Mesodermal cell (in vitro differentiated cells): ENCODE results near the gene SYAP1.
"Not testable (repeated sequence)": the region's sequence is repeated elsewhere in the genome, so short reads cannot be mapped to it uniquely, and the experiment has no call there.

ENCODE experiments used
- H3K27ac ChIP-seq: 2 replicates; pipeline ENCODE4 v1.7.0; 2013; ENCODE audit warnings: mild to moderate bottlenecking, low read depth, low read length, moderate library complexity; ENCODE audit not compliant: severe bottlenecking
- H3K36me3 ChIP-seq: 2 replicates; pipeline ENCODE4 v1.7.1; 2013; ENCODE audit warnings: mild to moderate bottlenecking, low read length, moderate library complexity; ENCODE audit not compliant: control insufficient read depth, insufficient read depth
- H3K4me1 ChIP-seq: one replicate; pipeline ENCODE4 v1.7.1; 2013; ENCODE audit warnings: mild to moderate bottlenecking, low read length; ENCODE audit not compliant: insufficient read depth, control insufficient read depth, poor library complexity, severe bottlenecking
- H3K4me3 ChIP-seq: 2 replicates; pipeline ENCODE4 v1.7.0; 2013; ENCODE audit warnings: low read length, control low read depth, mild to moderate bottlenecking; ENCODE audit not compliant: insufficient read depth, poor library complexity, severe bottlenecking; ENCODE audit errors: extremely low read depth
- H3K9me3 ChIP-seq: 2 replicates; pipeline ENCODE4 v1.7.1; 2013; ENCODE audit warnings: mild to moderate bottlenecking, low read length, moderate library complexity; ENCODE audit not compliant: control insufficient read depth
- WGBS, 2 experiments: methylation state at CpG; one replicate each; pipeline ENCODE4 v1.1.5; 2013; ENCODE audit warnings: missing lambda C conversion rate in 2 of 2; ENCODE audit not compliant: insufficient coverage in 2 of 2; 5-methylcytosine and 5-hydroxymethylcytosine counted together

Gene SYAP1

GRCh38 chrX:16725072-16725471 is 5.7 kb downstream of the SYAP1 start:
- Histone ChIP-seq H3K36me3 (peaks cover 26% of the 10 kb centered on the region), H3K9me3 (no peaks in the 10 kb centered on the region), H3K27ac (no peak overlapping the region), H3K4me1 (no peaks in the 10 kb centered on the region), H3K4me3 (no peak overlapping the region)
- 94 to 100% methylated on average over 4 to 6 of the region's 7 CpGs for WGBS, 2 experiments

DNA sequence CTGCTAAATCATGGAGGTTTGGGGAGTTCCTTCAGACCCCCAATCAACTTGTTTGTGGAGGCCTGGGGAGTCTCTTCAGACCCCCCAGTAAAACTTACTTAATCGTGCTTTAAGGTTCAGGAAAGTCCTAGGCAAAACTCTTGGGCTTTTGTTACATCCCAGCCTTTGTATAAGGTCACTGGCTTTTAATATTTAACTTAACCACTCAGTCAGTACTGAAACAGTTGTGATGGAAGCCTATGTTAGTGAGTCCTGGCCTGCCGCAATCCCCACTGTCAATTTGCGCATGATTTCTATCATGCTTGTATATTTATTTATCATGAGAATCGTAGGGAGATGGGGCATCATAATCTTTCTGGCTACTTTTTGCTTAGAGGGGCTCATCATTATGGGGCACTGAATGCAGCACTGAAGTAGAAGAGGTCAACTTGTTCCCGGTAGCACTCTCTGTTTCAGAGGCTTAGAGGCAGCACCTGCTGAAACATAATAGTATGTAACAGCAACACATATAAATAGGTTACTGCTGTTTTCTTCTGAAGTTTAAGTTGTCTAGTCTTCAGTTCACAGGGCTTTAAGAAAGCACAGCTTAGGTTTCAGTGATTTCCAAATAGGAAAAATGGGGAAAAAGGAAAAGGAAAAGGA is 7.1 kb downstream of the SYAP1 start:
- no CpG with 5 or more reads among the region's 5 CpGs for WGBS, 2 experiments
- not testable (repeated sequence) for H3K4me3 ChIP-seq, H3K9me3 ChIP-seq, H3K27ac ChIP-seq, H3K4me1 ChIP-seq
- H3K36me3 ChIP-seq: peaks cover 32% of the 10 kb centered on the region

GRCh38 chrX:16727637-16728036 is 8.2 kb downstream of the SYAP1 start:
- H3K9me3 ChIP-seq: no peaks in the 10 kb centered on the region
- H3K4me3 ChIP-seq: no peak overlapping the region
- no peaks in the 10 kb centered on the region for H3K4me1 ChIP-seq
- H3K27ac ChIP-seq: no peak overlapping the region
- H3K36me3 ChIP-seq: peaks cover 31% of the 10 kb centered on the region

DNA sequence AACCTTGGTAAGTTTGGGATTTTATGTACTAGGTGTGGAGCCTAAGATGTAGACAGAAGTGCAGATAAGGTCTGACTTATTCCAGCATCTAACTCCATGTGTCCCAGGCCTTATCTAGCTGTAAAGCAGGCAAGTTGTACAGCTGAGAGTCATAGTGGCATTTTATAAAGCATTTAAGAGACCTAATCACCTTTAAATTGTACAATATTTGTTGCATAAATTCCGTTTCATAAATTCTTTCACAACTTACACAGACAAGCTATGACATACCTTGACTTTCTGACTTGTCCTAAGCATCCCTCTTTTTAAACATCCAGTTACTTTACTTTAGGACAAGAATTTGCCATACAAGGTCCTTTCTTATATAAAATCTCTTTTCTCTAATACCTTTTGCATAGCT is 11.0 kb downstream of the SYAP1 start:
- no CpG with 5 or more reads among the region's 1 CpG for WGBS, 2 experiments
- Histone ChIP-seq H3K27ac (no peak overlapping the region), H3K4me1 (no peaks in the 10 kb centered on the region), H3K36me3 (peaks cover 13% of the 10 kb centered on the region), H3K4me3 (no peak overlapping the region), H3K9me3 (no peaks in the 10 kb centered on the region)

GRCh38 chrX:16733013-16733412 is 13.6 kb downstream of the SYAP1 start:
- Histone ChIP-seq H3K36me3 (peaks cover 32% of the 10 kb centered on the region), H3K9me3 (no peaks in the 10 kb centered on the region), H3K27ac (no peak overlapping the region), H3K4me1 (no peaks in the 10 kb centered on the region), H3K4me3 (no peak overlapping the region)

GRCh38 chrX:16737024-16737423 is 17.6 kb downstream of the SYAP1 start:
- no CpG with 5 or more reads among the region's 5 CpGs for WGBS, 2 experiments
- no peak overlapping the region for H3K4me3 ChIP-seq
- H3K4me1 ChIP-seq: no peaks in the 10 kb centered on the region
- no peaks in the 10 kb centered on the region for H3K9me3 ChIP-seq
- no peak overlapping the region for H3K27ac ChIP-seq
- H3K36me3 ChIP-seq: peaks cover 39% of the 10 kb centered on the region

GRCh38 chrX:16739574-16739973 is 20.2 kb downstream of the SYAP1 start:
- peaks cover 55% of the 10 kb centered on the region for H3K36me3 ChIP-seq
- H3K9me3 ChIP-seq: no peaks in the 10 kb centered on the region
- H3K4me3 ChIP-seq: no peak overlapping the region
- 0% methylated on average over 1 of the region's 6 CpGs; no CpG with 5 or more reads in 1 of the 2 experiments for WGBS, 2 experiments
- no peaks in the 10 kb centered on the region for H3K4me1 ChIP-seq
- H3K27ac ChIP-seq: no peak overlapping the region

GRCh38 chrX:16743604-16744325 is 24.4 kb downstream of the SYAP1 start:
- WGBS, 2 experiments: 92 to 93% methylated on average over 5 to 10 of the region's 12 CpGs
- Histone ChIP-seq H3K36me3 (peaks cover 55% of the 10 kb centered on the region), H3K4me1 (no peaks in the 10 kb centered on the region), H3K9me3 (no peaks in the 10 kb centered on the region), H3K27ac (no peak overlapping the region), H3K4me3 (no peak overlapping the region)

- H3K9me3 ChIP-seq: no peaks in the 10 kb centered on the region
- peaks cover 59% of the 10 kb centered on the region for H3K36me3 ChIP-seq
- H3K27ac ChIP-seq: no peak overlapping the region
- H3K4me3 ChIP-seq: no peak overlapping the region
- no CpG with 5 or more reads among the region's 5 CpGs for WGBS, 2 experiments
- no peaks in the 10 kb centered on the region for H3K4me1 ChIP-seq
Observed at GRCh38 chrX:16745102-16745501, 25.7 kb downstream of the SYAP1 start.

DNA sequence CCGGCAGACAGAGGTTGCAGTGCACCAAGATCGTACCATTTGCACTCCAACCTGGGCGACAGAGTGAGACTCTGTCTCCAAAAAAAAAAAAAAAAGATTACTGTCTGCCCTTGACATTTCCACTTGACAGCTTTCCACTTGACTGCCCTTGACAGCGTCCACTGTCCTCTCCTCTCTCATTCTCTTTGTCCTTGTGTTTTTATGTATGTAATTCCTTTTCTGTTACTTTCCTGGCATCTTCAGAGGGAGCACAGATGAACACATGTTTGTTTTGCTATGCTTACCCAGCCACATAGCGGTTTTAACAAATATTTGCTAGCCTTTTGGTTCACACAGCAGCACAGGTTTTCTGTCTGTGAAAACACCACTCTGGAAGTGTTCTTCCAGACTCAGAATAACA is 26.2 kb downstream of the SYAP1 start:
- Histone ChIP-seq H3K9me3 (no peaks in the 10 kb centered on the region), H3K36me3 (peaks cover 62% of the 10 kb centered on the region), H3K4me1 (no peaks in the 10 kb centered on the region), H3K27ac (no peak overlapping the region), H3K4me3 (no peak overlapping the region)
- WGBS, 2 experiments: 100% methylated on average over 2 of the region's 5 CpGs

DNA sequence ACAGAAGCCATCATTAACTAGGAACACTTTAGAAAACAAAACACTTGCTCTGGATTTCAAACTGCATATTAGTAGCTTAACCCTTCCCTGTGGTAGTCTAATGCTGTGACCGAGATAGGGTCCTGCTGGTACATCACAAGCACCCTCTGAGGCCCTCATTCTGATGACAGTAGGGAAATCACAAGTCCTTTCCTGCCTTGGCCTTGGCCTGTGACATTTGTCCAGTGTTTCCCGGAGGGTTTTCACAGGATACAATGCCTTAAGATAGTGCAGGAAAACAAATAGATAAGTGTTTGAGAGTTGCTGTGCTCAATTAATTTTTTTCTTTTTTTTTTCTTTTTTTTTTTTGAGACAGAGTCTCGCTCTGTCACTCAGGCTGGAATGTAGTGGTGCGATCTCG is 29.0 kb downstream of the SYAP1 start:
- Histone ChIP-seq H3K4me1 (no peaks in the 10 kb centered on the region), H3K36me3 (peaks cover 55% of the 10 kb centered on the region), H3K9me3 (no peaks in the 10 kb centered on the region), H3K4me3 (no peak overlapping the region), H3K27ac (no peak overlapping the region)
- 100% methylated on average over 1 of the region's 5 CpGs; no CpG with 5 or more reads in 1 of the 2 experiments for WGBS, 2 experiments
